Keratinocyte (primary cell): Measurements from ENCODE around the gene SLC41A1.

Experiments
- CTCF ChIP-seq, 3 experiments: IDR thresholded peaks in 1 of 3; conservative IDR thresholded peaks in 1 of 3; optimal IDR thresholded peaks in 1 of 3; 2 replicates in 2 of 3; 3 replicates in 1 of 3; pipeline versions ENCODE3 to v1.5.1; 2011; ENCODE audit warnings: low read length in 3 of 3, mild to moderate bottlenecking in 3 of 3, moderate library complexity in 2 of 3, control low read depth in 1 of 3, inconsistent platforms in 1 of 3; ENCODE audit not compliant: insufficient read depth in 2 of 3; ENCODE audit errors: extremely low read depth in 1 of 3
- EZH2 ChIP-seq: IDR thresholded peaks from one replicate; pipeline ENCODE4 v1.6.1; 2012; ENCODE audit warnings: inconsistent platforms, mild to moderate bottlenecking, low read length, moderate library complexity

GRCh38 chr1:205832326-205832751, 19.3 kb upstream of the SLC41A1 start:
- TF ChIP-seq CTCF (optimal IDR thresholded peaks at IDR 0.05 in 1 of 3, IDR thresholded peaks at IDR 0.05 in 1 of 3, conservative IDR thresholded peaks at IDR 0.05 in 1 of 3; ENCODE audit: extremely low read depth in 1 of 3, insufficient read depth in 2 of 3, low read length in 3 of 3) (no peak), EZH2 (no peak)
